NCI-H2107 treated with DMSO at 0.1 percent for 48 hours (cell line): ENCODE results near the gene THRSP.
"Not testable (repeated sequence)": the region's sequence is repeated elsewhere in the genome, so short reads cannot be mapped to it uniquely, and the experiment has no call there.

Source experiments
- DNase-seq: peaks from one replicate; lab custom pipeline; 2025; ENCODE audit not compliant: unreplicated experiment; lab: John Stamatoyannopoulos, UW

THRSP gene

DNA sequence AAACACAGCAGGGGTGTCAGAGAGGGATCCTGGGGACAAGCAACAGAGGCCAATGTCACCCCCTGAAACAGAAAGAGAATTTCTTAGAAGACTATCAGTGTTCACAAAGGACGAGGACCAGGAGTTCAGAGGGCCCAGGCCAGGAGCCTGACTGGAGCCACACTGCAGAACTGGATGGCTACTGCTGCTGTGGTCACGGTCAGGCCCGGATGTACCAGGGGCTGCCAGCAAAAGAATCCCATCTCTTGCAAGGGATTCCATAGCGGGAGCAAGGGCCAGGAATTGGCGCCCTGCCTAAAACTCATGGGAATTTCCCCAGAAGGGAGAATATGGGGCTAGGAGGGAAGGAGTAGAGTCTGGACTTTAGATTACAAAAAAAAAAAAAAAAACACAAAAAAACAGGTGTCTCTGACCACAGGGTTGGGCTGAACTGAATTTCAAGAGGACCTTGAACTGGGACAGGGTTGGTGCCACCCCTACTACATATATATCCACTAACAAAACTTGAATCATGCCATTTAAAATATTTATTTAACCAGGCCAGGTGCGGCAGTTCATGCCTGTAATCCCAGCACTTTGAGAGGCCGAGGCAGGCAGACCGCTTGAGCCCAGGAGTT, 24.9 kb upstream of the THRSP start:
- DNase-seq, result no peak

GRCh38 chr11:78039391-78039918, 24.2 kb upstream of the THRSP start:
- no peak for DNase-seq

- DNase-seq, result peak; percentile 15
Measured at GRCh38 chr11:78039919-78040671, 23.6 kb upstream of the THRSP start.

- DNase-seq, result no peak
Measured at GRCh38 chr11:78040691-78041379, 22.8 kb upstream of the THRSP start.

- not testable (repeated sequence) for DNase-seq
Measured at GRCh38 chr11:78041380-78041719, 22.3 kb upstream of the THRSP start.

DNA sequence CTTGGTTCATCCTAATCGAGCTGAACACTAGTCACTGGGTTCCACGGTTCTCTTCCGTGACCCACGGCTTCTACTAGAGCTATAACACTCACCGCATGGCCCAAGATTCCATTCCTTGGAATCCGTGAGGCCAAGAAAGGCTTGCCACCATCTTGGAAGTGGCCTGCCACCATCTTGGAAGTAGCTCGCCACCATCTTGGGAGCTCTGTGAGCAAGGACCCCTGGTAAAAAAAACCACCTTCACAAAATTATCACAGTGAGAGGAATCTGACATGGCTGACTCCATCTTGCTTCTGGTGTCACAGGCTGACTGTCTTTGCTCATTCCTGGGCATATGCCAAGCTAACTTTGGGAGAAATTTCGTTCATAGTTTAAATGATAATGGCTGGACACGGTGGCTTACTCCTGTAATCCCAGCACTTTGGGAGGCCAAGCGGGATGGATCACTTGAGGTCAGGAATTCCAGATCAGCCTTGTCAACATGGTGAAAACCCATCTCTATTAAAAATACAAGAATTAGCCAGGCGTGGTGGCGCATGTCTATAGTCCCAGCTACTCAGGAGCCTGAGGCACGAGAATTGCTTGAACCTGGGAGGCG, 21.7 kb upstream of the THRSP start:
- no peak for DNase-seq

GRCh38 chr11:78044706-78045105, 19.0 kb upstream of the THRSP start:
- no peak for DNase-seq

GRCh38 chr11:78045851-78046485, 17.7 kb upstream of the THRSP start:
- DNase-seq, result peak; percentile 66

- DNase-seq, result no peak
Measured at GRCh38 chr11:78046486-78046854, 17.2 kb upstream of the THRSP start.

- no peak for DNase-seq
Measured at GRCh38 chr11:78048561-78048960, 15.1 kb upstream of the THRSP start.

- no peak for DNase-seq
Measured at GRCh38 chr11:78049348-78049747, 14.3 kb upstream of the THRSP start.

DNA sequence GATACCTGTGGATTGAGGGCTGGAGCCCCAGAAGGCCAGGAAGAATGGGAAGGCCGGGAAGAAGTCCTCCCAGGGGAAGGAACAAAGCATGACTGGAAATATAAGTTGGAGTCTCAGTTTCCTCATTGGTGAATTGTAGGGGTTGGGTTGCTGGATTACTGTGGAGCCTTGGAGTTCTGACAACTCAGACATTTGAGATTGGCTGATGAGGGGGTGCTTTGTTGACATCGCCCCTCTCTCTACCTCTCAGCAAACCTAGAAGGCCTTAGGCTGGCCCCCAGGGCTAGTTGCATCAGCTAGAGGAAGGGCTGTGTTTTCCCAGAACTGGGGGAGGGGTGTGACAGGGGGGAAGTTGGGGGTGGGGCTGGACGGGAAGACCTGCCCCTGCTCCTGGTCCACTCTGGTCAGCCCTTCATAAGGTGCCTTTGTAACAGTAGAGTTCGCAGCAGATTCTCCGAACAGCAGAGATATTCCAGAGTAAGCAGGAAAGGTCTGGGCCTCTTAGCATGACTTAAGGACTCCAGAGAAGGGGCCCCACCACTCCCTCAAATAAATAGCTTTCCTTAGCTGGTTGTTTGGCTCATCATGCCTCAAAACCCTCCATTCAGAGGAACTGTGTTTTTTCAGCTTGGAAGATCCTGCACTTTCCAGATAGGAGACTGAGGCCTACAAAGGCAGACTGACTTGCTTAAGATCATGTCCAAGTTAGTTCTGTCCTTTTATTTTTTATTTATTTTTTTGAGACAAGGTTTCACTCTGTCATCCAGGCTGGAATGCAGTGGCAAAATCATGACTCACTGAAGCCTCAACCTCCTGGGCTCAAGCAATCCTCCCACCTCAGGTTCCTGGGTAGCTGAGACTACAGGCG, 12.5 kb upstream of the THRSP start:
- DNase-seq, result no peak

GRCh38 chr11:78054971-78055370, 8.7 kb upstream of the THRSP start:
- DNase-seq, result no peak

- DNase-seq, result no peak
Measured at GRCh38 chr11:78056093-78056492, 7.6 kb upstream of the THRSP start.

DNA sequence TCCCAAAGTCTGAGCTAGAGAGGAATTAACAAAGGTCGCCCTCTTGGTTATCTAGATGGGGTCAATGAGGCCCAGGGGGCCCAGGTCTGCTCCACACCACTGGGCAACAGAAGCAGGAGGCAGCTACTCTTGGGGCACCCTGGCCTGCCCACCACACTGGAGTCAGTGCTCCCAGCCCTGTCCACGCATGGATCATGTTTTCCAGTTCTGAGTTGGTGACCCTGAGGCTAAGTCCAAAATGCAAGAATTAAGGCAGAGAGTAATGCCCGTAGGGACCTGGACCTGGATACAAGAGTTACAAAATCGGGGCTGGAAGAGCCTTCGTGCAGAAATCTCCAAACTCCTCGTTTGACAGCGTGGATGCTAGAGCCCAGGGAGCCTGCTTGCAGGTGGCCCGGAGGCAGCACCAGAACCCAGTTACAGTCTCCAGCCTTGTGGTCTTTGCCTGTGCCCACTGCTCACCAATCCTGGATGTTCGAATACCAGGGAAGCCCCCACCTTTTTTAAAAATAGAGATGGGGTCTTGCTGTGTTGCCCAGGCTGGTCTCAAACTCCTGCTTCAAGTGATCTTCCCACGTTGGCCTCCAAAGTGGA, 6.1 kb upstream of the THRSP start:
- no peak for DNase-seq

GRCh38 chr11:78059749-78060328, 3.8 kb upstream of the THRSP start:
- DNase-seq, result not testable (repeated sequence)

DNA sequence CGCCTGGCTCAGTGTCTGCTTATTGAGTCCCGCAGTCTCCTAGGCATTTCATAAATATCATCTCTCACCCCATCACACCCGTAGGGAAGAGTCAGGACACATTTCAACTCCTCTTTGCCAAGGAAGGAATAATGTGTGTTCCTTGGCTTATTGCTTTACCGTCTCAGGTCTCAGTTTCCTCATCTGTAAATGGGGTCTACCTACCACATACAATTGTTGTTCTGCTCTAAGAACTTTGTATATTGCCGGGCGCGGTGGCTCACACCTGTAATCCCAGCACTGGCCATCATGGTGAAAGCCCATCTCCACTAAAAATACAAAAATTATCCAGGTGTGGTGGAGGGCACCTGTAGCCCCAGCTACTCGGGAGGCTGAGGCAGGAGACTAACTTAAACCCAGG, 3.1 kb upstream of the THRSP start:
- DNase-seq, result no peak

GRCh38 chr11:78061088-78061920, 2.4 kb upstream of the THRSP start:
- DNase-seq, result no peak

DNA sequence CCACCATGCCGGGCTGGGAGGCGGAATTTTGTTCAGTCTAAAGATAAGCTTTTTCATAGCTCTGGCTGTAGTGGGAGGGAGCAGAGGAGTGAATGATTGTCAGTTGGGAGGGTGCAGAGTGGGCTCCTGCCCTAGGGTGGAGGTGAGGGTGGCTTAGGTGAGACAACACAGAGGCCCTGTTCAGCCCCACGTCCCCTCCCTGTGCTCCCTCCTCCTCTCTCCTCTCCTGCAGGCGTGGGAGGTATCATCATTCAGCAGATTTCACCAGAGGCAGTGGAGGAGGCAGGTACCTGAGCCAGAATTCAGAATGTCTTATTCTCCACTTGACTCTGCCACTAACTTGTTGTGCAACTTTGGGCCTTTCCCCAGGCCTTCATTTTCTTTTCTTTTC, 1.7 kb upstream of the THRSP start:
- no peak for DNase-seq
